ENCODE measurements around the gene TMEM91.
"Not testable (repeated sequence)": the region's sequence is repeated elsewhere in the genome, so short reads cannot be mapped to it uniquely, and the experiment has no call there.

The TMEM91 gene

DNA sequence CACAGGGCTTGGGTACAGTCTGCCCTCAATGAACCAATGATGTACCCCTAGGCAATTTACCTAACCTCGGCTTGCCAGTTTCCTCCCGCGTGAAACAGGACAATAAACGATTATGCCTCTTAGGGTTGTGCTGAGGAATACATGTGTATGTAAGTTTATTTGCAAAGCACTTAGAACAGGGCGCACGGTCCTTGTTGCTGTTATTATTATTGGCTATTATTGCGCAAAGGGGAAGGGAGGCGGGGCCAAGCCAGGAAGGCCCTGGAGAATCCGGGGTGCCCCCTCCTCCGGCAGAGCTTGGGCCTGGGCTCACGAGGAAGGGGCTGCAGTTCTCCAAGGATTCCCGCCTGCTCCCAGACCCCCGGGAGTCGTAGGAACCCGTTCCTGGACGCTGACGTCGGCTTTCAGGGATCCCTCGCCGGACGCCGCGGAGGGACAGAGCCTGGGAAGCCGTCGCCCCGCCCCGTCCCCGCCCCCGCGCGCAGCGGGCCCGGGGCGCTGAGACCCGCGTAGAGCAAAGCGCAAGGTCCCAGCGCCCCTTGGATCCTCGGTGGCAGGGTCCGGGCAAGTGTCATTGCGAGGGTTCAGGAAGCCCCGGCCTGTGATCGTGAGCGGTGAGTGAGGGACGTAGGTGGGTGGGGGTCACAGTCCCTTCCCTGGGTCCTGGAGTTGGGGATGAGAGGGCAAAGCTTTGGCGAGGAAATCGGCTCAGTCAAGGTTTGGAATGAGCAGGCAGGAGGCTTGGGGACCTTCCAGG, at the start of gene TMEM91:
Gene TMEM91 (plus strand): TSS at position 293 of the 757 bp plus-strand sequence. CDS start 1,777 bp downstream, outside the sequence.
- DNase-seq = peak; percentile 43

DNA sequence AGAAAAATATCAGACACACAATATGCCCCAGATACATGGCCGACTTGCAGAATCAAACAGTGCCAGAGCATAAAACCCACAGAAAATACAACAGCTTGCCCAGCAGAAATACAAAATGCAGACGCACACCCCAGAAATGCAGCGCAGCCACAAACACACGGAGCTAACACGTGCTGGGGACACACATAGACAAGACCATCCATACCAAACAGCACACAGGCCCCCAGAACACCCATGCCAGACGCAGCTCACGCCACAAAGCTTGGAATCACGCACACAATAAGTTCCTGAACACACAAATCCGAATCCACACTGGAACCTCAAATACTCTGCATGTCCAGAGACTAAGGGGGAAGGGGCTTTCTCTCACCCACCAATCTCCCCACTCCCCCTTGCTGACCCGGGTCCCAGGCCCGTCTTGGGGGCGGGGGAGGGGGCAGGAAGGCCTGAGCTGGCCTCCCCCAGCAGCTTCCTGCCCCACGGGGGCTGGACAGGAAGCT, 49.2 kb upstream of the TMEM91 start:
- no peak for DNase-seq

GRCh38 chr19:41327576-41328156, 48.7 kb upstream of the TMEM91 start:
- DNase-seq = peak; percentile 91

DNA sequence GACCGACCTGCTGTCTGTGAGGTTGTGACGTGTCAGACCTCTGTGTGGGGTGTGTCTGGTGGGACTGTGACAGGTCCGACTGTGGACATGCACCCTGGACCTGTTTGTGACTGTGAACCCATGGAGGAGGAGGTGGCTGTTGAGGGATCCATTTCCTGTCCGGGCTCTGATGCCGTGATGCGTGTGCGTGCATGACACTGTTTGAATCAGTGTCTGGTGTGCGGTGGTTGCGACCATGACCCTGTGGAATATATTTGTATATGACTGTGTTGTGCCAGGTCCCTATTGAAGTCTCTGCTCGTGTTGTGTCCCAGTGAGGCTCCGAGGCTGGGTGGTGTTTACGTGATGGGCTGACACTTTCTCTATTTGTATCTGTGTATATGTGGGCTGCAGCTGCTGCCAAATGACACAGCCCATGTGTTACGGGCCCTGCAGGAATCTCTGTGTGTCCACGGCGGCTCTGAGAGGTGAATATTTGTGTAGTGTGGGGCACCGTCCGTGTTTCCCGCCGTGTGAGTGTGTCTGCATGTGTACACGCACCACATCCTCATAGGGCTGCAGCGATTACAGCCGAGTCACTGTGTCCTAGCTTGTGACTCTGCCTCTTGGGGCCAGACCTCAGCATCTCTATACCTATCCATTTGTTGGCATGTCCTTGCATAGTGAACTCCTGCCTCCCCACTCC, 48.0 kb upstream of the TMEM91 start:
- DNase-seq = peak; percentile 70

GRCh38 chr19:41328842-41329225, 47.5 kb upstream of the TMEM91 start:
- DNase-seq = no peak

GRCh38 chr19:41330481-41330880, 45.9 kb upstream of the TMEM91 start:
- no peak for DNase-seq

DNA sequence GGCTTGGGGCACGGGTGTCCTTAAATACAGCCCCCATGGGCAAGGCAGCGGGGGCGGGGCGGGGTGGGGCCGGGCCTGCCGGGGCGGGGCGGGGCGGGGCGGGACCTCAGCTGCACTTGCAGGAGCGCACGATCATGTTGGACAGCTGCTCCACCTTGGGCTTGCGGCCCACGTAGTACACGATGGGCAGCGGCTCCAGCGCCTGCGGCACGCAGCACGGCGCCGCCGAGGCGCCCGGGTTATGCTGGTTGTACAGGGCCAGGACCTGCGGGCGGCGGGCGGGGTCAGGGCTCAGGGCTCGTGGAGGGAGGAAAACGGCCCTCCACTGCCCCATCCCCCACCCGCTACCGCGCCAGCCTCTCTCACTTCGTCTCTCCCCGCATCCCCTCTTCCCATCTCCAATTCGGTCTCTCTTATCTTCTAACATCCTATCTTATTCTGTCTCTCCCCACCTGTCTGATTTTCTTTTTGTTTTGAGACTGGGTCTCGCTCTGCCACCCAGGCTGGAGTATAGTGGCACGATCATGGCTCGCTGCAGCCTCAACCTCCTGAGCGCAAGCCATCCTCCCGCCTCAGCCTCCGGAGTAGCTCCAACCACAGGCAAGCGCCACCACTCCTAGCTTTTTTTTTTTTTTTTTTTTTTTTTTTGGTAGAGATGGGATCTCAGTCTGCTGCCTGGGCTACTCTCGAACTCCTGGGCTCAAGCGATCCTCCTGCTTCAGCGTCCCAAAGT, 45.2 kb upstream of the TMEM91 start:
- DNase-seq = no peak

DNA sequence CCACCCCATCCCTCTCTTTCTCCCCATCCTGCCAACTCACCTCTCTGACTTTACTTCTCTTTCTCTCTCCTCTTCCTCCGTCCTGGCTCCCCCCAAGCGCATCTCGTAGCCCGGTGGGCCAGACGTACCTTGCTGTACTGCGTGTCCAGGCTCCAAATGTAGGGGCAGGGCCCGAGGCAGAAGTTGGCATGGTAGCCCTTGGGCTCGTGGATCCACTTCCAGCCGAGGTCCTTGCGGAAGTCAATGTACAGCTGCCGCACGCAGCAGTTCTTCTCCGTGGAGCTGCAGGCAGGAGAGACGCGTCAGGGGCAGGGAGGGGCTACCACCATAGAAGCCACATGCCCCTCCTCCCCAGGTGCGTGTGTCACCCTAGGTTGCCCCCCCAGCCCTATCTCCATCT, 44.3 kb upstream of the TMEM91 start:
- DNase-seq = no peak

- no peak for DNase-seq
These were observed 43.9 kb upstream of the TMEM91 start for GRCh38 chr19:41332468-41332867.

GRCh38 chr19:41334793-41335192, 41.5 kb upstream of the TMEM91 start:
- no peak for DNase-seq

GRCh38 chr19:41335467-41335866, 40.9 kb upstream of the TMEM91 start:
- DNase-seq = no peak

GRCh38 chr19:41339936-41340335, 36.4 kb upstream of the TMEM91 start:
- DNase-seq = no peak

DNA sequence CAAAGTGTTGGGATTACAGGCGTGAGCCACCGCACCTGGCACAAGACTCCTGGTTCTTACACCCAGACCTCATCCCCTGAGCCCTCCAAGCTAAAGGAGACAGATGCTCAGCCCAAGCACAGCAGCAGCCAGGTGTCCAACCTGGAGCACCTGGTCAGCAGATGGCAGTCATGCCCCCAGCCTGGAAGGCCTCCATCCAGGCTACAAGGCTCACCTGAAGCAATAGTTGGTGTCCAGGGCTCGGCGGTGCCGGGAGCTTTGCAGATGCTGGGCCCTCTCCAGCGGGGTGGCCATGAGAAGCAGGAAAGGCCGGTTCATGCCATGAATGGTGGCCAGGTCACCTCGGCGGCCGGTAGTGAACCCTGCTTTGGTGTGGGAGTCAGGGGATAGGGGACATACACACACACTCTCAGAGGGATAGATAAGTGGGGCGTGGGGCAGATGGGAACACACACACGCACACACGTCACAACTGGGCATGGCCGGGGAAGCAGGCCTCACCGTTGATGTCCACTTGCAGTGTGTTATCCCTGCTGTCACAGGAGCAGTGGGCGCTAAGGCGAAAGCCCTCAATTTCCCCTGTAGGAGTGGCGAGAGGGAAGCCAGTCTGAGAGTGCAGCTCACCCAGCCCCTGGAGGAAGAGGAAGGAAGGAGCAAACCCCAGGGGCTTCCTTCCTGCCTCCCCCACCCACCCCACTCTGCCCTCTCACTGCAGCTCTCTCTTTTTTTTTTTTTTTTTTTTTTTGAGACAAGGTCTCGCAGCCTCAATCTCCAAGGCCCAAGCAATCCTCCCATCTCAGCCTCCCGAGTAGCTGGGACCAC, 34.5 kb upstream of the TMEM91 start:
- no peak for DNase-seq

DNA sequence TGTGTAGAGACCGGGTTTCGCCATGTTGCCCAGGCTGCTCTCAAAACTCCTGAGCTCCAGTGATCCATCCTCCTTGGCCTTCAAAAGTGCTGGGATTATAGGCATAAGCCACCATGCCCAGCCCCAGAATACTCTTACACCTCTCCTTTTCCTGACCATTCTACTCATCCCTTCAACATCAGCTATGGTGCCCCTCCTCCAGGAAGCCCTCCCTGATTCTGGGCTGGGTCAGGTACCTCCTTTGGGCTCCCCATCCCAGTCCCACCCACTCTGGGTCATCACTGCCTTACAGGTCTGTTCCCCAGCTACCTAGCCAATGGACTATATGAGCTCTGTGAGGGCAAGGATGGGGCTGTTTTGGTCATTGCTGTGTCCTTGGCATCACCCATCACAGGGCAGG, 32.2 kb upstream of the TMEM91 start:
- no peak for DNase-seq

DNA sequence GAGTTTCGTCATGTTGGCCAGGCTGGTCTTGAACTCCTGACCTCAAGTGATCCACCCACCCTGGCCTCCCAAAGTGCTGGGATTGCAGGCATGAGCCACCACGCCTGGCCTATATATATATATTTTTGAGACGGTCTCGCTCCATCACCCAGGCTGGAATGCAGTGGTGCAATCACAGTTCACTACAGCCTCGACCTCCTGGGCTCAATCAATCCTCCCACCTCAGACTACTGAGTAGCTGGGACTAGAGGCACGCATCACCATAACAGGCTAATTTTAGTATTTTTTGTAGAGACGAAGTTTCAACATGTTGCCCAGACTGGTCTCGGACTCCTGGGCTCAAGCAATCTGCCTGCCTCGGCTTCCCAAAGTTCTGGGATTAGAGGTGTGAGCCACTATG, 29.4 kb upstream of the TMEM91 start:
- not testable (repeated sequence) for DNase-seq

DNA sequence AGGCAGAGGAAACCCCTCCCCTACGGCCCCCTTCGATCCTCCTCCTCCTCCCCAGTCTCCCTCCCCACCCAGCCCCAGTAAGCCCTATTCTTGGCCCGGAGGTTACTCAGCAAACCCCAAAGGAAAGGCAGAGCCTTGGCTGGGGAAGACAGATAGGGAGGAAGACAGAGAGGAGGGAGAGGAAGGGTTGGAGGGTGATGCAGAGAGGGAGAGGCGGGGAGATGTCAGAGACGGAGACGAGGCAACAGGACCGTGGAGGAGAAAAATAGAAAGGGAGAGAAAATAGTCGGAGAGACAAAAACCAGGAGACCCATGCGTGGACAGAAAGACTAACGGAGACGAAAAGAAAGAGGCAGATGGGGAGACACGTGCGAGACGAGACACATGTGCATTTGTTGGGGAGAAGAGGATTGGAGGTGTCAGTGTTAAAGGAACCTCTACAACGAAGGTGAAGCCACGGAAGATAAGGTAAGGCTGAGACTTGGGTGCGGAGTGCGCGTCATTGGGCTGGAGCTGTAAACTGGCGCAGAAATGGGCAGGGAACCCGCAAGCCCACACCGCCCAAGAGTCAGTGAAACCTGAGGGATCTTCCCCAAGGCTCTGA, 25.5 kb upstream of the TMEM91 start:
- no peak for DNase-seq

GRCh38 chr19:41351339-41352245, 24.7 kb upstream of the TMEM91 start:
- DNase-seq = peak; percentile 87

GRCh38 chr19:41352279-41352608, 24.1 kb upstream of the TMEM91 start:
- no peak for DNase-seq

DNA sequence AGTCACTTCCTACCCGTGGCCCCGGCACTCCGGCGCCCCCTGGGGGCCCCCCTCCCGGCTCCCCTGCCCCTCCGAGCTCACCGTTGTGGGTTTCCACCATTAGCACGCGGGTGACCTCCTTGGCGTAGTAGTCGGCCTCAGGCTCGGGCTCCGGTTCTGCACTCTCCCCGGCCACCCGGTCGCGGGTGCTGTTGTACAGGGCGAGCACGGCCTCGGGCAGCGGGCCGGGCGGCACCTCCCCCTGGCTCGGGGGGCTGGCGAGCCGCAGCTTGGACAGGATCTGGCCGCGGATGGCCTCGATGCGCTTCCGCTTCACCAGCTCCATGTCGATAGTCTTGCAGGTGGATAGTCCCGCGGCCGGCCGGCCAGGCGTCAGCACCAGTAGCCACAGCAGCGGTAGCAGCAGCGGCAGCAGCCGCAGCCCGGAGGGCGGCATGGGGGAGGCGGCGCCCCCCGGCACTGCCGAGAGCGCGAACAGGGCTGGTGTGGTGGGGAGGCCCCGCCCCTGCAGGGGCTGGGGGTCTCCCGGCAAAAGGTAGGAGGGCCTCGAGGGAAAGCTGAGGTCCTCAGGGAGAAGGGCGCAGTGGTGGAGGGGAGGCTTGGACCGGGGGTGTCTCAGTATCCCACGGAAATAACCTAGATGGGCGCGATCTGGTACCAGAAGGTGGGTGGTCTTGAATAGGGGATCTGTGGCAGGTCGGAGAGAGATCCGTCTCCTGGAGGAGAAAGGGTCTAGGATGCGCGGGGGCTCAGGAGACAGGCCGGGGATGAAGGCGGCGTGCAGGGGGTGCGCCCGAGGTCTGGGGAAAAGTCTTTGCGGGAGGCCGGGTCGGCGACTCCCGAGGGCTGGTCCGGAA, 23.5 kb upstream of the TMEM91 start:
- DNase-seq = peak; percentile 86

All from stimulated activated CD8-positive, alpha-beta memory T cell treated with anti-CD3 and anti-CD28 coated beads, Interleukin-4, amount 100 ng/mL, for 48 hours (primary cell).